GM19395 (cell line): ENCODE results near the gene ATP5PD.
"Not testable (repeated sequence)": the region's sequence is repeated elsewhere in the genome, so short reads cannot be mapped to it uniquely, and the experiment has no call there.

ENCODE experiments used
- ATAC-seq: cut with Tn5 transposase; IDR thresholded peaks from one replicate; pipeline ENCODE4 v1.9.1; 2021; ENCODE audit warnings: mild to moderate bottlenecking, moderate library complexity; ENCODE audit not compliant: unreplicated experiment

The ATP5PD gene

DNA sequence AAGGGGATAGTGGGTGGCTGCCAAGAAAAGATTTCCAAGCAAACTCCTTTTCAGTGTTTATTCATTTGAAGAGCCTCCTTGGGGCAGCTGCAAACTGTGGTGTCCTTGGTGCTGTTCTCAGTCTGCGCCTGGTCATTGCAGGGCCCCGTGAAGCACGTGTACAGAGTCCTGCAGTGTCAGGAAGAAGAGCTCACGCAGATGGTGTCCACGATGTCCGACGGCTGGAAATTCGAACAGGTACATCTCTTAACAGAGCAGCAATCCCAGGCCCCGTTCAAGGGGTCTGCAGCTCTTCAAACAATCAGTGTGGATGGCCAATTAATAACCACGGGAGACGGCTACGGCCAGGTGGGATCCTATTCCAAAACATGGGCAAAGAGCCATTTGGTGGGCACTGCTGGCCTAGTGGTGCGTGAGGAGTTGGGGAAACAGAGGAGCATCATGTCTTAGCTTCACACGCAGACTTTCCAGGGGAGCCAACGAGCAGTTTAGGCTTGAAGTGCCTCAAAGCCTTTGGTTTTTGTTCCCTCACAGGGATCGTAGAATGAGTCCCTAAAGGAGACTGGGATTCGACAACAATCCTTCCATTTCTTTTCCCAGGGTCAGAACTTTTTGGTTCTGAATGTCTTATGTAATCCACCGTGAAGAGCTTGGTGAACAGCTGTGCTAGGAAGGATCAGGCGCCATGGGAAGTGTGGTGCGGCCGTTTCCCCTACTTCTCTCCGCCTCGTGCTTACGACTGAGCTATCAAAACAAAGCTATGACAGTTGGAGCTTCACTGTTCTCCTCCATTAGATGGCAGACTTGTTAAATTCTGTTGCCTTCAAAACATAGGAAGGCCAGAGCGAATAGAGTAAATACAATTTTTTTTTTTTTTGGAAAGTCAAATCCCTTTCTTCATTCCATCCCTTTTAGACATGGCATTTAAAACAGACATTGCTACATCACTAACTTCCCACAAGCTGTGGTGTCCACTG, 12.9 kb upstream of the ATP5PD start:
- no peak for ATAC-seq

DNA sequence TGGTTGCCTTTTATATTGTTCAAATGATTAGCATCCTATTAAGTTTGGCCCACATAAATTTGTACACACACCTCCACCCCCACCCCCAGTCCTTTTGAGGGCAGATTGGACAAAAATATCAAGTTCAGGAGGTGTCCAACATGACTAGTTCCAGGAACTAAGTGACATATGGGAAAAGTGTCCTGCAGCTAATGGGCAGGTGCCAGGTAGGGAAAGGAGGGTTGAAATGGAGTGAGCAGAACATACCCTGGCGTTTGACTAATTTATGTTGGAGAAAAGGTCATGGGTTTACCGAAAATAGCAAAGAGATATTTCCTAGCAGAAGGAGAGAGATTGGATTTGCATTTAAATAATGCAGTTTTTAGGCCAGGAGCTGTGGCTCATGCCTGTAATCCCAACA, 5.2 kb upstream of the ATP5PD start:
- no peak for ATAC-seq

DNA sequence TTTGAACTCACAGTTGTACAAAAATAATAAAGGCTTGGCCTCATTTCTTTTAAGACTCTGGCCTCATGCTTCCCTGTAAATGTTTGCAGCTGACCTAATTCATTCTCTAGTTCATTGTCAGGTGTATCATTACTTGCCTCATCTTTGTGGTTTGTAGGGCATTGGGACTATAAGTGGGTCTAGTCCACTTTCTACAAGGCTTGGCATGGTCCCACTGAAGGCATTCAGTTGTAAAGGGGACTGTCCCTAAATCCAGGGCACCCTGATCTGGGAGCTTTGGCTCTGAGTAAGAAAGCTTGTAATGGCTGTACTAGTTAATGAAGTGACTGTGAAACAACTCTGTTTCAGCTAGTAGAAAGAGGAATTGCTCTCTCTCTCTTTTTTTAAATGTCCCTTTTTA, 2.9 kb upstream of the ATP5PD start:
- no peak for ATAC-seq

DNA sequence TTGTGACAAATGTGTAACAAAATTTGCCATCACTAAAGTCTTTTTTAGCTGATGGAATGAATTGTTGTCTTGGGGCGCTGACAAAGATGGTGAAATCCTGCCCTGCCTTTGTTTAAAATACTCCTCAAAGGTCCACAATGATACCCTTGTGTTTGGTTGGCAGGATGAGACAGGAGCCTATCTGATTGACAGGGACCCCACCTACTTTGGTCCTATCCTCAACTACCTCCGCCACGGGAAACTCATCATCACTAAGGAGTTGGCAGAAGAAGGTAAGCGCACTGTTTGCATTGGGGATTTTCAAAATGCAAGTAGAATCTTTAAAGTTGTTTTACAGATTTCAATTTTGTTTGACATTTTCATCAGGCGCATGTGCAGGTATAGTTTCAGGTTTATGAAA, 2.3 kb upstream of the ATP5PD start:
- ATAC-seq: no peak

DNA sequence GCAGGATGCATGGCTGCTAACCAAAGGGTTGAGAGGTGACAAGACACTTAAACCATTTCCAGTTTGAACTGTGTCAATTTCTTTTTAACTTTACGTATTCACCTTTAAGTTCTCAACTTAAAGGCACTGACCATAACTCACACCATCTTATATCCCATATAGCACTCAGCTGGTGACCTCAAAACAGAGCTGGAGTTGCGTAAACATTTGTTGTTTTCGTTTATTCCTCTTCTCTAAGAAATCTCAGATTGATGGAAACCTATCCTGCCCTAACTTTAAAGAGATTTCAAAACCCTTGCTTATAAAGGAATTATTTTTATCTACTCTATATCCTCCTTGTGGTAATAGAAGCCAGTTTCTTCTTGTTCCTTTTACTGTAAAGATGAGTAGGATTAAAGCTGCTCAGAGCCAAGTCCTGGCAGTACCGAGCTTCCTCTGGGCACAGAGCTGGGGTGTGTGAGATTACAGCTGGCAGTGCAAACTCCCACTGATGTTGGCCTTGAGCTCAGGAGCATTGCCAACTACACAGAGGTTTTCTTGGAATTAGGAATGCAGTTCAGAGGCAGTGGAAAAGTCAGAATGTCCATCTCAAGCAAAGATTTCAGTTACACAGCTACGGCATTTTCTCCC, 1.6 kb upstream of the ATP5PD start:
- no peak for ATAC-seq

DNA sequence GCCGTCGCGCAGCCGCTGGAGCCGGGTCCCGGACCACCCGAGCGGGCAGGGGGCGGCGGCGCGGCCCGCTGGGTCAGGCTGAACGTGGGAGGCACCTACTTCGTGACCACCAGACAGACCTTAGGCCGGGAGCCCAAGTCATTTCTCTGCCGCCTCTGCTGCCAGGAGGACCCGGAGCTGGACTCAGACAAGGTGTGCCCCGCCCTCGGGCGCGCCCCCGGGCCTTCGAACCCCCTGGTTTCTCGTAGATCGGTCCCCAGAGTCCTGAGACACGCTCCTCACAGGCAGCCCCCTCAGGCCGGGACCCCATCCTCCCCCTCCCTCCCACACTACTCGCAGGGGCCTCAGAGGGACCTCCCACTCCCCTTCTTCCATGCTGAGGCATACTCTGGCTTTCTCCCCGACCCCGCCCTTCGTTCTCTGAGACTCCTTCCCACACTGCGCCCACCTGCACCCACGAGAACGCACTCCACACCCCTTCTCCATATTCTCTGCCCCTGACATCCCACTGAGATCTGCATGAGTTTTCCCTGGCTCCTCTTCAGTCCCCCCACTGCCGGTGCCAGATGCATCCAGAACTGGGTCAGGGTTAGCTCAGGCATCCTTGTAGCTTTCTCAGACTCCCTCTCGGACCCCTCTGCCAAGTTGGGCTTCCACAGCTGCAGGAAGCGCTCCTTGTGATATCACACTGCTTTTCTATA, 779 bp upstream of the ATP5PD start:
- peak; percentile 20 for ATAC-seq

DNA sequence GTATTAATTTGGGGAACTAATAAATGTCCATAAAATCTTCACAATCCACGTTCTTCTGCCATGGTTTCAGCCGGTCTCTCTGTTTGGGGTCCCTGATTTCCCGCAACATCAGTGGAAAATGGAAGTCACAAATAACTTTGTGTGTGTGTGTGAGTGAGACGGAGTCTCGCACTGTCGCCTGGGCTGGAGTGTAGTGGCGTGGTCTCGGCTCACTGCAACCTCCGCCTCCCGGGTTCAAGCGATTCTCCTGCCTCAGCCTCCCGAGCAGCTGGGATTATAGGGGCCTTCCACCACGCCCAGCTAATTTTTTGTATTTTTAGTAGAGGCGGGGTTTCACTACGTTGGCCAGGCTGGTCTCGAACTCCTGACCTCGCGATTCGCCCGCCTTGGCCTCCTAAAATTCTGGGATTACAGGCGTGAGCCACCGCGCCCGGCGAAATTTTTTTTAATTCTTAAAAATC, 793 bp downstream of the ATP5PD start:
- not testable (repeated sequence) for ATAC-seq

DNA sequence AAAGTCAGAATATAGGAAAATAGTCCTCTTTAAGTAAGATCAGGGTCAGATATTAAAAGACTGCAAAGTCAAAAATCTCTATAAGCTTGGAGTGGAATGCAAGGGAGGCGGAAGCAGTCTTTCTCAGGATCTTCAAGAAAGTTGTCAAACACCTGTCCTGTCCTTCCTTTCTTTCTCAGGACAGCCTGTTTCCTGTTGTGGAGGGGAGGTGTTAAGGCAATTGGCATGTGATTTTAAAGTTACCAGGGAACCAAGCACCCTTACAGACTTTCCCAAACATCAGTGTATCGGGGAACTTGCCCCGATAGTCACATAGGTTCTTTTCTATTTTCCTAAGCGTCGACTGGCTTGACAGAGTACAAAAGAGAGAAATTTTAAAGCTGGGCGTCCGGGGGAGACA, 2.1 kb downstream of the ATP5PD start:
- no peak for ATAC-seq

DNA sequence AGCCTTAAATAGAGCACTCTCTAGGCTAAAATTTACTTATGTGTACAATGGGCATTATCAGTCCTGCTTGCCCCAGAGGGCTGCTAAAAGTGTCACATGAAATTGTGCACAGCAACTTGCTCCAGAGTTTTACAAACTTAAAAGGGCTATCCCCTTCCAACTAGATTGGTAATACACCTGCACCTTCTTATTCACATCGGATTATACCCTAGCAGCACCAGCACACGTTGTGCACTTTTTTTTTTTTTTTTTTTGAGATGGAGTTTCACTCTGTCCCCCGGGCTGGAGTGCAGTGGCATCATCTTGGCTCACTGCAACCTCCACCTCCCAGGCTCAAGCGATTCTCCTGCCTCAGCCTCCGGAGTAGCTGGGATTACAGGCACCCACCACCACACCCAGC, 3.0 kb downstream of the ATP5PD start:
- not testable (repeated sequence) for ATAC-seq

DNA sequence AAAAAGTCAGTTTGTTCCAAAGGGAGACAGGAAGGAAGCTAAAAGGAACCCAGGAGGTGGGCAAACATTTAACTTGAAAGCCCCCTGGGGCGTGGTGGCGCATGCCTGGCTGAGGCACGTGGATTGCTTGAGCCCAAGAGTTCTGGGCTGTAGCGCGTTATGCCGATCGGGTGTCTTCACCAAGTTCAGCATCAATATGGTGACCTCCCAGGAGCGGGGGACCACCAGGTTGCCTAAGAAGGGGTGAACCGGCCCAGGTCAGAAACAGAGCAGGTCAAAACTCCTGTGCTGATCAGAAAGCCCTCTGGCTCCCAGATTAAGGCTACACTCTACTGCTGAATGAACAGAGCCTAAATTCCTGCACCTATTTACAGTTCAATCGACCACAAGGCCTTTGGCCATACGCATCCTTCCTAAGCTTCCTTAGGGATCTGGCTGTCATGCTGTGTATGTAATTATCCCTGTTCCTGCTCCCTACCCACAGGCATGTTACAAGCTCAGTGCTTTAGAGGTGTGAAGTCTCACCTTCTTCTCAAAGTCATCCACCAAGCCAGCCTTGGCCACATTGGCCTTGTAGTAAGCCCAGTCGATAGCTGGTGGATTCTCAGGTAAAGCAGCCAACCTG, 5.0 kb downstream of the ATP5PD start:
- ATAC-seq: no peak

DNA sequence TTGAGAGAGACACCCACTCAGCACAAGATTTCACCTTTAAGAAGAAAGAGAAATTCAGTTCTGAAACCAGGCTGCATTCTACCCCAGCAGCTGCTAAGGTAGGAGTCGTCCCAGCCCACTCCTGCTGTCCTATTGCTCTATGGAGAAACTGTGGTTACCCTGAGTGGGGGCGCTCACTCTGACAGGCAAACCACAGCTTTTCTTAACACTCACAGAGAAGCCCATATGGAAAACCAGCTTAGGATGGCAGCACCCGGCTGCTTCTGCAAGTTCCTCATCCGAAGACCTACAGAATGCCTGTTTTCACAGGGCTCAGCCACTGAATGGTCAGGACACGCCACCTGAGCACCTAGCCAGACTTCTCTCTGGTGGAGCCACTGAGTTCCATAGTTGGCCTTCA, 7.5 kb downstream of the ATP5PD start:
- ATAC-seq: no peak

DNA sequence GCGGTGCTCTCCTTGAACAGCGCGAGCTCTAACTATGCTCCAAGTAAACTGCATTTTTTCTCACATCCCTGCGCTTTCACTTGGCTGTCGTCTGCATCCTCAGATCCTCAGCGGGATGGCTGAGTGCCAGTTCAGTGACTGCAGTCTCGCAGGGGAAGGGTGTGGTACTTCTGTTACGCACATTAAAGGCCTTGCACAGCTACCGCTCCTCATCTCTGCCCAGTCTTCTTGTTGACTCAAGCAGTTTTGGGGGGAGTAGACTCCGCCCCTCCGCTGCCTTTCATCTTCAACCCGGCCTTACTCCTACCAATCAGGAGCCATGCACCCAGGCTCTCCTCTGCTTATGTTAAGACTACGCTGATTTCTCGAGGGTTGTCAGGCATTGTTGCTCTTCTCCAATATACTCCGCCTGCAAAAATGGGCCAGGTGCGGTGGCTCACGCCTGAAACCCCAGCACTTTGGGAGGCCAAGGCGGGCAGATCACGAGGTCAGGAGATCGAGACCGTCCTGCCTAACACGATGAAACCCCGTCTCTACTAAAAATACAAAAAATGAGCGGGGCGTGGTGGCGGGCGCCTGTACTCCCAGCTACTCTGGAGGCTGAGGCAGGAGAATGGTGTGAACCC, 10.0 kb downstream of the ATP5PD start:
- no peak for ATAC-seq

DNA sequence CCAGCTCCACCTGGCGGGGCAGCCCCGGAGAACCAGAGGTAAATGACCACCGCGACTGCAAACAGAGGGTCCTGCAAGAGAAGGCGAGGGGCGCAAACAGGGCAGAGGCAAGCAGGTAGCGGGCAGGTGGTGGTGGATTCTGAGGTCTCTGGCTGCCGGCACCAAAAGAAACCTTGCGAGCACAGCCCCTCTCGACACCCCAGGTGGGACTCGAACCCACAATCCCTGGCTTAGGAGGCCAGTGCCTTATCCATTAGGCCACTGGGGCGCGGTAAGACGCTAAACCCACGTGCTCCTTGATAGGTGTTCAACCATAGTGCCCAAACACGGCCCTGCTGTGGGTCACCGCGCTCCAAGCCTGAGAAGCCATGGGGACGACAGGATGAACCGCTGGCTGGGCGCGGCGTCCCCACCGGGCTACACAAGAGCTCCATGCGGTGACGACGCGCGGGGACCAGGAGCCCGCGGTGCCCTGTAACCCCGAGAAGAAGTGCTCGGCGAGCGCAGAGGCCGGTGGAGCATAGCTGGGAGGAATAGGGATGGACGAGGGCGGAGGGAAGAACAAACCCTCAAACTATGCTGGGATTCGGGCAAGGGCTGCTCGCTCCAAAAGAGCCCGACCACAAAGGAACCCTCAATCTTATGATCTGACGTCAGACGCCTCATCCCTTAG, 12.4 kb downstream of the ATP5PD start:
- peak; percentile 62 for ATAC-seq

DNA sequence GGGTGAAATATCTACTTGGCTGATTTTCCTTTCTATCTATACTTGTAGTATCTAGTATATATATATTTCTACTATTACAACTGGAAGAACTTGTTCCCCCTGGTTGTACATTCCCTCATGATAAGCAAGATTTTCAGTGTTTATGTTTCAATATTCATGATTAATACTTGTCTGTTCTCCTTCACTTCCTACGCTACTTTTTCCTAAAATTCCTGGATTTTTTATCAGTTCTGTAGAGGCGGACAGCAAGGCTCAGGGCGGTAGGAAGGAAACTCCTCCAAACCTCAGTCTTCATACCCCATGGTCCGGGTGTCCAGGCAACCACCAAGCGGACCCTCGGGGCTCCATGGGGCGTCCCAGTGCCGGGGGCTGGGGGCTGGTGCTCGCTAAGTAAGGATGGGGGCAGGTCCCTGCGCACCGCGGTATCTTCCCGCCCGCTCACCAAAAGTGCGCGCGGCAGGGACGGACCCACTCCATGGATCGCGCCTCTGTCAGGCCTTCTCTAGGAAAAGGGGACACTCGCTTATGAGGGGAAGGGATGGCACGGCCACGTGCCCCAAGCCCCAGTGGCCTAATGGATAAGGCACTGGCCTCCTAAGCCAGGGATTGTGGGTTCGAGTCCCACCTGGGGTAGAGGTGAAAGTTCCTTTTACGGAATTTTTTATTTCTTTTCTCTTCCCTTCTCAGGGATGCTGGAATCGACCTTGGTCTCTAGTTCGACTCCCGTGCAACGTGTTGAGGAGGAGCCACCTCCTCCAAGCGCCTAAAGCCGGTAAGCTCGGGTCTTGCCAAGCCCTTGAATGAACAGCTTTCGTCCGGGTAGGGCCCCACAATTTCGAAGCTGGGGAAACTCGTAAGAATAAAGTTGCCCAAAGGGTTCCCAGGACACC, 13.2 kb downstream of the ATP5PD start:
- peak; percentile 46 for ATAC-seq

DNA sequence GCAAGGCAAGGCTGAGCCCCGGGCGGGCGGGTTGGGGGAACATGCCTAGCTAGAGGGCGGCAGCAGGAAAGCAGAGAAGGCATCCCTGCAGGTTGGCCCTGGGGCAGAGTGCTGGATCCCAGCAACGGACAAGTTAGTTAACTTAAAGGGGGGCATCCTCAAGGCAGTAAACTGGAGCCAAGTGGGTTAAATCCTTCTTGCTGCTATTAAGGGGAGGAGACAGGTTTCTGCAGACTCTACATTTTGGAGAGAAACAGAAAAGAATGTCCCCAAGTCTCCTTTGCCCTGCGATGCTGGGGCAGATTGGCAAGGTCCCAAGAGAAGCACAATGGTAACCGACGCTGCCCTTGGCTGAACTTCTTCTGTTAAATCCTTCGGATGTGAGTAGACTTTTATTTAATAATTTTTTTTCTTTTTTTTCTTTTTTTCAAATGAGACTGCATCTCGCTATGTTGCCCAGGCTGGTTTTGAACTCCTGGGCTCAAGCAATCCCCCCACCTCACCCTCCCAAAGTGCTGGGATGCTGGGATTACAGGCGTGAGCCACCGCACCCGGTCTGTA, 14.0 kb downstream of the ATP5PD start:
- no peak for ATAC-seq

DNA sequence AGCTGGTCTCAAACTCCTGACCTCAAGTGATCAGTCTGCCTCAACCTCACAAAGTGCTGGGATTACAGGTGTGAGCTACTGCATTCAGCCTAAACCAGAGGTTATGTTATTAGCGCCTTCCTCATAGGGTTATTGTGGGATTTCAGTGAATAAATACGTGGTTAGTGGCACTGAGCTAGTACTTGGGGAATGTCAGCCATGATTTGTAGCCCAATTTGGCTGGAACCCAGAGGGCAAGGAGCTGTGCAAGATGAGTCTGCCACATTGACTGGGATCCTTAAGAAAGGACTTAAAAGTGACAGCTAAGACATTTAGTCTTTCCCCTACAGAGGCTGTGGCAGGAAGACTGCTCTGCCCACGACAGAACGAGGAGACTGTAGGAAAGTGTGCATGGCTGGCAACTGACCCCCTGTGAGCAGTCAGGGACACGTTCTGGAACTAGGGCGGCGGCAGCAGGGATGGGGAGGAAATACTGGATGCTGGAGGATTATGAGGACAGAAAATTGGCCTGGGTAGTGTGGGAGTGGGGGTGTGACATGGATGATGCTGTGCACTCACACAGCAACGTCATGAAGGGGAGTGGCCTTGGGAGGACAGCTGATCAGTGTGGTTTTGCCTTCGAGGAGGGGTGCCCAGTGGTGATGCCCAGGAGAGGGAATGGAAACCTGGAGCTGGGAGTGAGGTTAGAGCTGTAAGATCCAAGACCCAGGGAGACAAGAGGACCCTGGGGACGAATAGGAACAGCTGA, 14.6 kb downstream of the ATP5PD start:
- ATAC-seq: no peak

DNA sequence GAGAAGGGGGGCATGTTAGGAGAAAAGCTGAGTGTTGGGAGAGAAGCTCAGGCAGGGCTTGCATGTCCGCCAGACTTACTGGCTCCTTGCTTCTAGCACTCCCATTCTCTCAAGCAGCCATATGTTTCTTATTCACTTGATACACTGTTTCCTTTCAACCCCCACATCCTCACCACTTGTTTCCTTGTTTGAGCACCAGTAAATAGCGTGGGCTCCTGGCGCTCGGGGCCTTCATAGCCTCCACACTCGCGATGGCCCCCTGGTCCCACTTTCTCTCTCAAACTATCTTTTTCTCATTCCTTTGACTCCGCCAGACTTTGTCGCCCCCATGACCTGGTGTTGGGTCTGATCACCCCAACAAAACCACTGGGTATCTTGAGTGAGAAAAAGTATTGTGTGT, 16.6 kb downstream of the ATP5PD start:
- ATAC-seq: no peak

DNA sequence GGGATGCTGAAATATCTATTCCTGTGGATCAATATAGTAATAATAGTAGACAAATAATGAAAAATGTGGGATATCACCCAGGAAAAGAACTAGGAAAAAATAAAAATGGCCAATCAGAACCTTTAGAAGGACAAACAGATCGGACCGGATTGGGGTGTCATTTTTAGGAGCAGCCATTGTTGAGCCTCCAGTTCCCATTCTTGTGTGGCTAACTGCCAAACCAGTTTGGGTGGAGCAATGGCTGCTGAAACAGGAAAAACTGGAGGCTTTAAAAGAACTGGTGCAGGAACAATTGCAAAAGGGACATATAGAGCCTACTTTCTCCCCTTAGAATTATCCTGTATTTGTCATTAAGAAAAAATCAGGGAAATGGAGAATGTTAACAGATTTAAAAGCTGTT, 20.1 kb downstream of the ATP5PD start:
- not testable (repeated sequence) for ATAC-seq
